GM18867 (cell line): ENCODE data around the gene ZNF367.

ENCODE experiments used
- ATAC-seq: cut with Tn5 transposase; IDR thresholded peaks from one replicate; pipeline ENCODE4 v1.9.1; 2021; ENCODE audit warnings: mild to moderate bottlenecking, moderate library complexity; ENCODE audit not compliant: unreplicated experiment

The ZNF367 gene

DNA sequence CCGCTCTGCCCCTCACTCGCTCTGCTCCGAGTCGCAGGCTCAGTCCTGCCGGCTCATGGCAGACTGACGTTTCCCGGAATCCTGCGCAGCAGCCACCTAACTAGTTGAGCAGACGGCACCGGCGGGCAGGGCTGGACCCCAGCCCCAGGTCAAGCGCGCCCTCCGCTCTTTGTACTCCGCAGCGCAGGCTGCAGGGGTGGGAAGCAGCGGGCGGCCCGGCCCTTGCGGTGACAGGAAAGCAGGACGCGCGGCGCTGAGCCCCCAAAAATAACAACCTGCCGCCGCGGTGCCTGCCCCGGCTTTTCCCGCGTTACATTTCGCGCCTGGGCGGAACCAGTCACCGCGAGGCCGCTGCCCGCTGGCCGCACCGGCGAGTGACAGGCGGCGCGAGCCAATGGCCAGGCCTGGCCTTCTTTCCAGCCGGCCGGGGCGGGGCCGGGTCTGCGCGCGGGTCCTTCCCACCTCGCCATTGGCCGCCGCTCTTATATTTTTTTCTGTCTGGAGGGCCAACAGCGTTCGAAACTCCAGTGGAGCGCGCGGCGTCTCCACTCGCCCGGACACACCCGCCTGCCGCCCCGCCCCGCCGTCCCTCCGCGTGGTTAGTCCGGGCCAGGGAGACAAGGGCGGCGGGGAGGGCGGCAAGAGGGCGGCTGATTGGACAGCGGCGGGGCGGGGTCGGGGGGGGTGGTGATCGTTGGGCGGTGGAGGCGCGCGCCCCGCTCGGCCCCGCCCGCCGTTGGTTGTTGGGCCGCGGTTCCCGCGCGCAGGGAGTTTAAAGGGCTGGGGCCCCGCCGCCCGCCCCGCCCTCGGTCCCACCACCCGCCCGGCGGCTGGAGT lies at the start of gene ZNF367:
Gene ZNF367 (minus strand): TSS at position 288 of the 837 bp plus-strand sequence. CDS start 338 bp downstream, outside the sequence.
- ATAC-seq = peak; percentile 68

DNA sequence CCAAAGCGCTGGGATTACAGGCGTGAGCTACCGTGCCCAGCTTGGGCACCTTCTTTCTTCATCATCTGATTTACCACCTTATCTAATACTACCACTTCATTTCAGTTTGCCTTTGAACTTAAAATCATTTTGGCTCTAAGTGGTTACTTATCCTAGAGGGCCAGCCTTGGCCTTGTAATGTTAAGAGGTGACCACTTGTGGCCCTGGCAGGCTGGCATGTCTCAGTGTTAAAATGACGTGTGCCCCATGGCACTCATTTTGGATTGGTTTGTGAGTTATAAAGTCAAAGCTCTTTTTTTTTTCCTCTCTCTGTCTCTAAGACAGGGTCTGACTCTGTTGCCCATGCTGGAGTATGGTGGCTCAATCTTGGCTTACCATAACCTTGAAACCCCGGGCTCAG lies 49.6 kb upstream of the ZNF367 start:
- no peak for ATAC-seq

DNA sequence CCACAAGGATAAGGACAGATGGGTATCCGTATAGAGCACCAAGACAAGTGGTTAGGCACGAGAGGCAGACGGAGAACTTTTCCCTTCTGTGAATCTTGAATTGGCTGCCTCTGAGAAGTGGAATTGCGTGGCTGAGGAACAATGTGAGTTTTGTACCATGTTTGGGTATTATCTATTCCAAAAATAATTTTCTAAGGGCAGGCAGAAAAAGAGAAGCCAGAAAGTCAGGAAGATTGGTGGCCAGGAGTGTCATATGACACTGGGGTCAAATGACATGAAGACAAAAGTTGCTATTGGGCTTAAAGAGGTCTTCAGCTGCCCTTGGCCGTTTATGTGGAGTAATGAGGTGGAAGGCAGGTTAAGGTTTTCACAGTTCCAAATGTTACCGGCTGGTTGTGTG lies 46.3 kb upstream of the ZNF367 start:
- ATAC-seq = no peak

DNA sequence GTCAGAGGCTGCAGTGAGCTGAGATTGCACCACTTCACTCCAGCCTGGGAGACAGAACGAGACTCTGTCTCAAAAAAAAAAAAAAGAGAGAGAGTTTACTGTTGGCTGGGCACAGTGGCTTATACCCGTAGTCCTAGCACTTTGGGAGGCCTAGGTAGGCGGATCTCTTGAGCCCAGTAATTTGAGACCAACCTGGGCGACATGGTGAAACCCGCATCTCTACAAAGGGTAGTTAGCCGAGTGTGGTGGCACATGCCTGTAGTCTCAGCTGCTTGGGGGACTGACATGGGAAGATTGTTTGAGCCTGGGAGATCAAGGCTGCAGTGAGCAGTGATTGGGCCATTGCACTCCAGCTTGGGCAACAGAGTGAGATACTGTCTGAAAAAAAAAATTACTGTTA lies 44.4 kb upstream of the ZNF367 start:
- ATAC-seq = no peak

DNA sequence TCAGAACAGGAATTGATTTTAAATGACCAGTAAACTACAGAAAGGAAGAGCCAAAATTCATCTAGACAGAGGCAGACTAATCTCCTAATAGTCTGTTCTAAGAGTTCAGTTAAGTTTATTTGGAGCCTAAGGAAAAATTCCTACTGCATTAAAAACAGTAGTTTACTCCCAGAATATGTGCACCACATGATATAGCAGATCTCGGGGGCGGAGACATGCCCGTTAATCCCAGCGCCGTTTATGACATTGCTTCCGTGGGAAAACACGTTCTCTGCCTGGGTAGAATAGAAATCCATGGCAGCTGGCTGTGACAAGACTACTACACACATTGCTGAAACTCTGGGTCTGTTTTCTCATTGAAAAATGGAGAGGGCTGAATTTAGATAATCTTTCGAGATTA lies 43.2 kb upstream of the ZNF367 start:
- ATAC-seq = no peak

DNA sequence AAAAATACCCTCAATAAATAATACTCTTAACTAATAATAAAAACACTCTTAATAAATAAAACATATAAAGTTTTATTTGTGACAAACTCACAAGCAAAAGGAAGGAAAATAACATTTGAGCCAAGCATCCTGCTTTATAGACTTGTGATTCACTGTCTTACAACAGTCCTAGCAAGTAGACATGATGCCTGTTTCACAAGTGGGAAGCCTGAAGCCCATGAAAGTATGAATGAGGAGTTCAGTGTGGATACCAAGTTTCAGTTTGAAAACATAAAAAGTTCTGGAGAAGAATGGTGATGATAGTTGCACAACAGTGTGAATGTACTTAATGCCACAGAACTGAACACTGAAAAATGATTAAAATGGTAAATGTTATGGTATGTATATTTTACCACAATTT lies 42.7 kb upstream of the ZNF367 start:
- ATAC-seq = no peak

DNA sequence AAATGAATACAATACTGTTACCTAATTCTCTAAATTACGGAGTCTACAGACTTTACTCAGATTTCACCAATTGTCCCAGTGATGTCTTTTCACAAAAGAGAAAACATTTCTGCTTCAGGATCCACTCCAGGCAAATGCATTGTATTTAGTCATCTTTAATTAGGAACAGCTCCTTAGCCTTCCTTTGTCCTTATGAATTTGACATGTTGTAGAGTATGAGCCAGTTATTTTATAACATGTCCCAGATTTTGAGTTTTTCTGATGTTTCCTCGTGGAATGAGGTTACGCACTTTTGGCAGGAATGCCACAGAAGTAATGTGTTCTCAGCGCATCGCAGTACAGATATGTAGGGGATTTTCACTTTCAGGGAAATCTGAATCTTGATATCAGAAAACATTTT lies 42.3 kb upstream of the ZNF367 start:
- no peak for ATAC-seq

DNA sequence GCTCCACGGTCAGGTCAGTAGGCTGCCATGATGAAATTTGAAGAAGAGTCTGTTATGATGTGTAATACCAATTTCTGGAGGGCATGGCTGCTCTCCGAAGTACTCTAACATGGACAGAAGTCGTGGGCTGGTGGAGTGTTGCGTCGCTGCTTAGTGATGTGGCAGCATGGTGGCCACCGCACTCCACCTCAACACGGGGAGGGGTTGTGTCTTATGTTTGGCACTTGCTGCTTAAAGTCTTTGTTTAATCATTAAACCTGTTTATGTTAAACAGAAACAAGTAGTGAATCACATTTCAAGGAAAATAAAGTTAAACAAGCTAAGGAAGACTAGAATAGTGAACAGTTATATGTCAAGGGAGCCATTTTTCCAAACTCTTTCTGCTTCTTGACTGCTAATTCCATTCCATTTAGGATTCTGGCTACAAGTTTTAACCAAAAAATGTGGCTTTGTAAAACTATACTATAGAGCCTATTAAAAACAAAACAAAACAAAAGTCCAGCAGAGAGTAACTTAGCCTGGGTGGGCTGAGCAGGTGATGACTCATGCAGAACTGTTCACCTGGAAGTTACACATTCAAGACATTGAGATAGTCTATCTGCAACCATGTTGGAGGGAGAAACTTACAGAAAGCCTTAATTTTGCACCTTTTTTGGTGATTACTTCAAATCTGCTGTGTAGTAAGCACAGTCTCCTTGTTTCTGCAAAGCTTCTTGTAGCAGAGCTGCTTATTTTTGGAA lies 41.3 kb upstream of the ZNF367 start:
- no peak for ATAC-seq

DNA sequence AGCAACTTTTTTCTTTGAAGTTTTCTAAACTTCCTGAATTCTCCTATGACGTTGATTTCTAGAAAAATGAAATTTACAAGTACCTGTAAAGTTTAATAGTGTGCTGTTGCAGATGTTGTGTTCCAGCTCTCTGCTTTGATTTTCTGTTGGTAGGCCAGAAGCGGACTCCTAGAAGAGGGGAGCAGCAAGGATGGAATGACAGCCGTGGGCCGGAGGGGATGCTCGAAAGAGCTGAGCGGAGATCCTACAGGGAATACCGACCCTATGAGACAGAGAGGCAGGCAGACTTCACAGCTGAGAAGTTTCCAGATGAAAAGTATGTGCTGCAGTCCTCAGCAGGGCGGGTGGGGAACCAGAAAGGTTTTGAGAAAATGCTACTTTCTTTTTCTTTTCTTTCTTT lies 40.1 kb upstream of the ZNF367 start:
- ATAC-seq = no peak

DNA sequence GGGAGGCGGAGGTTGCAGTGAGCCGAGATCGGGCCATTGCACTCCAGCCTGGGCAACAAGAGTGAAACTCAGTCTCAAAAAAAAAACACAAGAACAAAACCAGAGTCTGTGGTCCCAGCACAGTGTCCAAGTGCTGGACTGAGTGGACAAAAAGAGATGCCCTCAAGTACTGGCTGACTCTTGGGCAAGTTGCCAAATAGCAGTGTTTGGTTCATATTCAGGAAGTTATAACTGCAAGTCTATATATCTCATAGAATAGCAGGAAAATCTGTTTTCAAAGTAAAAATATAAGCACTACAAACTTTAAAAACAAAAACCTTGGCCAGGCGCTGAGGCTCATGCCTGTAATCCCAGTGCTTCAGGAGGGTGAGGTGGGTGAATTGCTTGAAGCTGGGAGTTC lies 39.1 kb upstream of the ZNF367 start:
- no peak for ATAC-seq

DNA sequence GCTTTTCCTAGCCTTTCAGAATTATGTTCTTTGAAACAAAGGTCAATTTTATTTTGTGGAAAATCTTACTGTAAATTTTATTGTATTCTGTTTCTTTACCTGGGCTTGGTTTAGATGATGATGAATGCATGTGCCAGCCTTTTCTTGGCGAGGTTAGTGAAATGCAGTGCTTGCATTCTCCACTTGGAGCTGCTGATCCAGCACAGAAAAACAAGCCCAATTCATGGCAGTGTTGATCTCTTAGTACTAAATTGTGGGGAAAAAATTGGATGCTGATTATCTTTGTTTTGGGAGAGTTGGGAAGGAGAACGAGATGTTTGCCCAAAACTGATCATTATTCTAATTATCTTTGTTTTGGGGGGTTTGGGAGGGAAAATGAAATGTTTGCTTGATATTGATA lies 35.5 kb upstream of the ZNF367 start:
- ATAC-seq = no peak

DNA sequence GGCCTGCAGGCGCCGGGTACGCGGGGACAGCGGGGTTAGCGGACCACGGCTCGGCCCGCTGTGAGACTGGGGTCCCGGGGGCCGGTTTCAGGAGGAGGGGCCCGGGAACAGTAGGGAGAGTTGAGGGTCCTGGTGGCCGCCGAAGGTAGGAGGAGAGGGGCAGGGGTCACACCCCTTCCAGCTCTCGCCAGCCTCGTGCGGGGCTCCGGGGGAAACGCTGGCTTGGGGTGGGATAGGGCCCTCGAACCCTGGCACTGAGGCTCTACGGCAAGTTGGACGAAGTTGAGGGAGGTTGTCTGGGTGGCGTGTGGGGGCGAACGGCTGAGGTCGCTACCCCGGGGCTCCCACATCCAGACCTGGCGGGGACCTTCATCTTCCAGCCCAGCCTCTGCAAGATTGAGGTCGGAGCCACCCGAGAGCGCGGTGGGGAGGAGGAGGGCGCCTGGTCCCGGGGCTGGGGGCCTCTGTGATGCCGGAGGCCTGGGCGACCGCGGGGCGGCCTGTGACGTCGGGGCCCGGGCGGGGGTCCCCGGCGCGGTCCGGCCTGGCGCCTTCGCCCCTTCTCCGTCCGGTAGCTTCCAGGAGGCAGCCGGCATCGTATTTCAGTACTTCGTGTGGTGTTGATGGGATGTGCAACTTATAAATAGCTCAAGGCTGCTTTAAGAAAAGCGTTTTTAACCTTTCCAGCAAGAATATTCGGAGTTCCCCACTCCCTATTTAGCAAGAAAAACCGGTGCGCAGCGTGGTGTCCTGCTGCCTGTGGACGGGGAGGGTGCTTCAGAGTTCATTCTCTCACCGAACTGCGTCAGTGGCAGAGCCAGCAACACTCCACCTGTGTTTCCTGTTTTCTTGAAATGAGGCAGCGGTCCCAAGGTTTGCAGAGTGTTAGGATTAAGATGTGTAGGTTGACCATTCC lies 32.7 kb upstream of the ZNF367 start:
- ATAC-seq = no peak

DNA sequence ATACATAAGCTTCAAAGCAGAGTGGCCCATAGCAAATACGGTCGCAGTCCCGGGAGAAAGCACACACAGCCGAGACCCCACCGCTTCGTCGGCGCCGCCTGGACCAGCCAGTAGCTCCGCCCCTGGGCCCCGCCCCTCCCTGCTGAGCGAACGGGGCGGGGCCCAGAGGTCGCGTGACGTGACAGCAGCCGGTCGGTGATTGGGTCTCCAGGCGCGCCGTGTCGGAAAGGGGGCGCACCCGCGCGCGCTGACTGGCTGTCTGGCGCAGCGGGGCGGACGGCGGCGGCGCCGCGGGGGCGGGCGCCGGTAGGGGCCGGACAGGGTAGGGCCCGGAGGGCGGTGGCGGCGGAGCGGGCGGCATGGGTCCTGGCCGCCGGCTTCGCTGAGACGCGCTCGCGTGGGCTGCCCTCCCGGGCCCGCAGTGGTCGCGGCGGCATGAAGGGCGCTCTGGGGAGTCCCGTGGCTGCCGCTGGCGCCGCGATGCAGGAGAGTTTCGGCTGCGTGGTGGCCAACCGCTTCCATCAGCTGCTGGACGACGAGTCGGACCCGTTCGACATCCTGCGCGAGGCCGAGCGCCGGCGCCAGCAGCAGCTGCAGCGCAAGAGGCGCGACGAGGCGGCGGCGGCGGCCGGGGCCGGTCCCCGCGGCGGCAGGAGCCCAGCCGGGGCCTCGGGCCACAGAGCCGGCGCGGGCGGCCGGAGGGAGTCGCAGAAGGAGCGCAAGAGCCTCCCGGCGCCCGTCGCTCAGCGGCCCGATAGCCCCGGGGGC lies 31.9 kb upstream of the ZNF367 start, which contains the start of gene HABP4:
Gene HABP4 (plus strand): TSS at position 325 of the 768 bp plus-strand sequence. CDS start 111 bp downstream, at position 436.
- ATAC-seq = peak; percentile 96

DNA sequence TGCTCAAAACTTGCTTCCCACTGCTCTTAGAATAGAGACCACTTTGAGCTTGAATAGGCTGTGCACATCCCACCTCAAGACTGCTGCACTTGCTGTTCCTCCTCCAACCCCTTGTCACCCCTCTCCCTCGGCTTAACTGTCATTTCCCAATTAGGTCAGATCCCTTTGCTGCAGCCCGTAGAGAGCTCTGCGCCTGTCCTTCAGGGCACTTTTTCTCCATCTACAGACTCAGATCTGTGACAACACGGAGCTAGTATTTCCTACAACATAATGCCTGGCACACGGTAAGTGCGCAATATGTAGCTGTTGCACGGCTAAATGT lies 31.3 kb upstream of the ZNF367 start:
- no peak for ATAC-seq

DNA sequence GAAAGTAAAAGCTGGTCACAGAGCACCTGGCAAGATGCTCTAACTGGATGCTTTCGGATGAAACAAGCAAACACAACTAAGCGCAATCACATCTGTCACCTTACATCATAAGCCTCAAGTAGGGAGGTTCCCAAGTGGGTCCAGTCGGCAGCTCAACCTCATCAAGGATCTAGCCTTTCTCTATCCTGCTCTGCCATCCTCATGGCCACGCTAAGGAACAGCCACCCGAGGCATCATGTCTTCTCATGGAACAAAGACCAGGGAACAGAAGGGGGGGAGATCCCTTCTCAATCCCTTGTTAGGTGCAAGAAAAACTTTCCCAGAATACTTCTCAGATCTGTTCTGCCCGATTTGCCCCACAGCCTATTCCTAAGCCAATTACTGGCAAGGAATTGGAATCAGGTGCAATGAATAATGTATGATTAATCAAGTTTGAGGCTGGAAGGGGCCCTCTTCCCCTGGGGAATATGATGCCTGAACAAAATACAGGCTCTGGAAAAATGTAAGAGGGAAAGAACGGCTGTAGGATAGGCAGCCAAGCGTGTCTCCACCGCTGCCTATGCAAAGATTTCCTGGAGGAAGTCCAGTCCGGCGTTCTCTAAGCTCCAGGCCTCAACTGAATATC lies 30.5 kb upstream of the ZNF367 start:
- no peak for ATAC-seq

DNA sequence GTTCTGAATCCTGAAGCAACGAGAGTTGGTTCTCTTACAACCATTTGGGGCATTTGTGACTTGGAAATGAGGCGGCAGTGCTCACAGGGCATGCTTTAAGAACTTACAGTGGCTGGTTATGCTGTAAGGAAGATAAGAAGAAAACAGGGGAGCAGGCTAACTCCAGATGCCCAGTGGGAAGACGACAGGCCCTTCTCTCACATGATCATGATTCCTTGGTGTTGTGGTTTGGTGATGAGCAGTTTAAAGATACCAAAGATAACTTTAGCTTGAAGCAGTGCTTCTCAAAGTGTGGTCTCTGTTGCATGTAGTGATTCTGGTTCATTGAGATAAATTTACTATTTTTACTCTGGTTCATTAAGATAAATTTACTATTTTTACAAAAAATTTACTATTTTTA lies 29.2 kb upstream of the ZNF367 start:
- ATAC-seq = no peak

DNA sequence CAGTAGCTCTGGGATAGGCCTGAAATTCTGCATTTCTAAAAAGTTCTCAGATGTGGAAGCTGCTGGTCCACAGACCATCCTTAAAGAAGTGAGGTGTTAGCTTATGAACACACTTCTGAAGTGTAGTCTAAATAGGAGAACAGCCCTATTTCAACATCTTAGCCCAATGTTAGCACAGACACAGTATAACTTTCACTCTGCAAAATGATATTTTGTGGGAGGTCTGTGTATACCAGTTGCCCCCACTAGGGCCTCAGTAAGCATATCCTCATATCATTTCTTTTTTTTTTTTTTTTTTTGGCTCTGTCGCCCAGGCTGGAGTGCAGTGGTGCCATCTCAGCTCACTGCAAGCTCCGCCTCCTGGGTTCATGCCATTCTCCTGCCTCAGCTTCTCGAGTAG lies 24.3 kb upstream of the ZNF367 start:
- no peak for ATAC-seq

DNA sequence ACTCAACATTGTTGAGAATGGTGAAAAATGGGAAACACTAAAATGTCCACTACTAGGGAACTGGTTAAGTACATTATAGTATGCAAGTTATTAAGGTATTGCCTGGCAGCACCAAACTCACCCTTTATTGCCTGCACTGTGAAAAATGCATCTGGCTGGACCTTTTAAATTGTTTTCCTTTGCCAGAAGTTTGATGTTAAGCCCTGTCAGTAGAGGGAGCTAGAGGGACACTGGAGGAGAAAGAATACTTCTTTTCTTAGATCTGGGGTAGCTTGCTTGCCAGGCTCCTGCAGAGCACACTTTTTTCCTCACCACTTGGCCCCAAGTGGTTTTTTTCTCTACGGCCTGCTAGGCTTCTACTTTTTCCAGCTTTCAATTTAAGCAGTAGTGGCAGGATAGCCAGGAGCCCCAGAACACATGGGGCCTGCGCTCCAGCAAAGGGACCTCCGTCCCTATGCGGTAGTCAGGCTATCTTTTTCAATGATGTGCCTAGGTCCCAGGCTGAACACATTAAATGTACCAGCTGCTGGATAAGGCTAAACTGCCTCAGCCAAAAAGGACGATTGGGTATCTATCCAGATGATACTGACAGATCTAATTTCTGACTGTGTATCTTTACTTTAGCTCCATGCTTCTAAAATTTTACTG lies 23.8 kb upstream of the ZNF367 start:
- no peak for ATAC-seq

DNA sequence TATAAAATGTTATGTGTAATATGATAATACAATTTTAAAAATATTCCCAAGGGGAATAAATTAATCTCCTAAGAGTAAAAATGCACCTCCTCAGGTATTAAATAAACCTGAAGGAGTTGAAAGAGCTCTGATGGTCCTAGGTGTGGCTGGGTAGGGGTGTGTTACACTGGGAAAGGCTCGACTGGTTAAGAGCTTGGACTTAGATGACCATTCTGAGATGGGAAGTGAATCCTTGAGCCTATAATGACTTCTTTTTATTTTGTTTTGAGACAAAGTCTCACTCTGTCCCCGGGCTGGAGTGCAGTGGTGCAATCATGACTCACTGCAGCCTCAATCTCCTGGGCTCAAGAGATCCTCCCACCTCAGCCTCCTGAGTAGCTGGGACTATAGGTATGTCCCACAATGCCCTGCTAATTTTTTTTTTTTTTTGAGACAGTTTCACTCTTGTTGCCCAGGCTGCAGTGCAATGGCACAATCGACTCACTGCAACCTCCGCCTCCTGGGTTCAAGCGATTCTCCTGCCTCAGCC lies 22.6 kb upstream of the ZNF367 start:
- no peak for ATAC-seq
